OCI-LY3 (cell line): ENCODE results near the gene CYP20A1.

ENCODE experiments used
- H2AFZ ChIP-seq: fragments of 200-600, 300-600 bp; shearing (Covaris generic); 2 replicates; pipeline ENCODE4 v1.6.0; 2014; ENCODE audit warnings: antibody characterized with exemption, low read depth, low read length
- H3K27ac ChIP-seq: fragments of 200-600, 300-600 bp; sonication (generic); 2 replicates; pipeline ENCODE4 v1.5.1; 2014; ENCODE audit warnings: mild to moderate bottlenecking, low read length, moderate library complexity, mixed read lengths
- H3K27me3 ChIP-seq: fragments of 200-600, 300-600 bp; sonication (generic); 2 replicates; pipeline ENCODE4 v1.6.1; 2014; ENCODE audit warnings: low read depth, low read length, mixed read lengths
- H3K36me3 ChIP-seq: fragments of 200-600, 300-600 bp; sonication (generic); replicated peaks from 2 replicates; pipeline ENCODE3; 2014; ENCODE audit warnings: low read depth, low read length, mixed read lengths
- H3K4me1 ChIP-seq: fragments of 300-600, 200-600 bp; sonication (generic); 2 replicates; pipeline ENCODE4 v1.6.1; 2014; ENCODE audit warnings: low read length, mixed read lengths
- H3K4me2 ChIP-seq: fragments of 200-600, 300-600 bp; sonication (generic); 2 replicates; pipeline ENCODE4 v1.6.1; 2014; ENCODE audit warnings: low read length, mixed read lengths
- H3K4me3 ChIP-seq: fragments of 300-600, 200-600 bp; sonication (generic); 2 replicates; pipeline ENCODE4 v1.5.1; 2014; ENCODE audit warnings: antibody characterized with exemption, mild to moderate bottlenecking, low read length, moderate library complexity
- H3K79me2 ChIP-seq: fragments of 300-600, 200-600 bp; shearing (Covaris generic); 2 replicates; pipeline ENCODE4 v1.6.1; 2014; ENCODE audit warnings: mild to moderate bottlenecking, low read length, mixed read lengths
- H3K9ac ChIP-seq: fragments of 300-600, 200-600 bp; shearing (Covaris generic); 2 replicates; pipeline ENCODE4 v1.6.0; 2014; ENCODE audit warnings: mild to moderate bottlenecking, low read length, moderate library complexity
- H3K9me3 ChIP-seq: fragments of 200-600, 300-600 bp; shearing (Covaris generic); 2 replicates; pipeline ENCODE4 v1.6.1; 2014; ENCODE audit warnings: low read length, mixed read lengths; ENCODE audit not compliant: insufficient read depth
- H4K20me1 ChIP-seq: fragments of 200-600, 300-600 bp; sonication (generic); 2 replicates; pipeline ENCODE4 v1.6.1; 2016; ENCODE audit warnings: low read length, mixed read lengths; ENCODE audit not compliant: insufficient read depth
- EZH2phosphoT487 ChIP-seq: fragments of 200-600 bp; shearing (Covaris generic); IDR thresholded peaks from 2 replicates; pipeline ENCODE4 v1.6.1; 2018; ENCODE audit warnings: antibody characterized with exemption, mixed run types, low read depth
- TF ChIP-seq, protein P1 (sequence below): fragments of 200-600, 300-600 bp; sonication (generic); IDR thresholded peaks from 2 replicates; pipeline ENCODE4 v1.5.1; 2014; ENCODE audit warnings: antibody characterized with exemption, low read length, low read depth

Gene CYP20A1

DNA sequence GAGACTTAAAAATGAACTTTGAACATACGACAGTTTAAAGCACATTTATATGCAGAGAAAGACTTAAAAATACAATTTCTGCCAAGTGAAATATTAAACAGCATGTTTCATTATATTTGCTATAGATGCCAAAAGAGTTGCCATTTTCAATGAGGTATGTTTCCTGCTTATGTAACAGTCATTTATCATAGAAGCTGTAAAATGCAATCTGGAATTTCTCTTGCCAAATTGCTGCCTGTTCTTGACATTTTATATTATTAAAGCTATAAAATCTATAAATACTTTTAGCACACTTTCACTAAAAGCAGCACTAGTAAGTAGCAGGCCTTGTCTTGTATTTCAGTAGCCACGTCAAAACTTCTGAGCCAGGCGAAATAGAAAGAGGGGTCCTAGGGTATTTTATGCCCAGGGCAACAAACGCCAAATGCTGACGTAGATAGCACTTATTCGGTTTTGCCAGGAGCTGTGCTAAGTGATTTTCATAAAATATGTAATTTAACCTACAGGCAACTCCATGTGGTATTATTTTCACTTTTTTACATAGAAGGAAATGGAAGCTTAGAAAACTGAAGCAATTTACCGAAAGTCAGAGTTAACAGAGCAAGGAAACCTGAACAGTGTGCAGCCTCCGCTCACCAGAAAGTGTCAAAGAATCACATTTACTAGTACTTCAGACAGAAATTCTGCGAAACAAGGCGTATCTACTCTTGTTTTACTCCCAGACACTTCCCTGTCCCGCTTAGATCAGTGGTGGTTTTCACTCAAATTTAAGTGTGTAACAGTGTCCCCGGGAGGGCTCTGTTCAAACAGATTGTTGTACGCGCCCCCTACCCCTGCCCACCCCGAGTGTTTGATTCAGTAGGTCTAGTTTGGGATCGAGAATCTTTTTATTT, 1.2 kb upstream of the CYP20A1 start:
- Histone ChIP-seq H3K4me1 (peaks cover 14% of the 10 kb centered on the region), H2AFZ (peak overlapping the region; percentile 77), H4K20me1 (no peaks in the 10 kb centered on the region), H3K4me2 (peak overlapping the region; percentile 85), H3K27me3 (no peaks in the 10 kb centered on the region), H3K36me3 (no peaks in the 10 kb centered on the region), H3K9me3 (no peaks in the 10 kb centered on the region), H3K27ac (peak overlapping the region; percentile 5; the same call in 1 of the 2 replicates), H3K79me2 (peaks cover 29% of the 10 kb centered on the region), H3K4me3 (peak overlapping the region; percentile 86), H3K9ac (peak overlapping the region; percentile 93)
- TF ChIP-seq, protein P1, sequence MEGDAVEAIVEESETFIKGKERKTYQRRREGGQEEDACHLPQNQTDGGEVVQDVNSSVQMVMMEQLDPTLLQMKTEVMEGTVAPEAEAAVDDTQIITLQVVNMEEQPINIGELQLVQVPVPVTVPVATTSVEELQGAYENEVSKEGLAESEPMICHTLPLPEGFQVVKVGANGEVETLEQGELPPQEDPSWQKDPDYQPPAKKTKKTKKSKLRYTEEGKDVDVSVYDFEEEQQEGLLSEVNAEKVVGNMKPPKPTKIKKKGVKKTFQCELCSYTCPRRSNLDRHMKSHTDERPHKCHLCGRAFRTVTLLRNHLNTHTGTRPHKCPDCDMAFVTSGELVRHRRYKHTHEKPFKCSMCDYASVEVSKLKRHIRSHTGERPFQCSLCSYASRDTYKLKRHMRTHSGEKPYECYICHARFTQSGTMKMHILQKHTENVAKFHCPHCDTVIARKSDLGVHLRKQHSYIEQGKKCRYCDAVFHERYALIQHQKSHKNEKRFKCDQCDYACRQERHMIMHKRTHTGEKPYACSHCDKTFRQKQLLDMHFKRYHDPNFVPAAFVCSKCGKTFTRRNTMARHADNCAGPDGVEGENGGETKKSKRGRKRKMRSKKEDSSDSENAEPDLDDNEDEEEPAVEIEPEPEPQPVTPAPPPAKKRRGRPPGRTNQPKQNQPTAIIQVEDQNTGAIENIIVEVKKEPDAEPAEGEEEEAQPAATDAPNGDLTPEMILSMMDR = no peak

DNA sequence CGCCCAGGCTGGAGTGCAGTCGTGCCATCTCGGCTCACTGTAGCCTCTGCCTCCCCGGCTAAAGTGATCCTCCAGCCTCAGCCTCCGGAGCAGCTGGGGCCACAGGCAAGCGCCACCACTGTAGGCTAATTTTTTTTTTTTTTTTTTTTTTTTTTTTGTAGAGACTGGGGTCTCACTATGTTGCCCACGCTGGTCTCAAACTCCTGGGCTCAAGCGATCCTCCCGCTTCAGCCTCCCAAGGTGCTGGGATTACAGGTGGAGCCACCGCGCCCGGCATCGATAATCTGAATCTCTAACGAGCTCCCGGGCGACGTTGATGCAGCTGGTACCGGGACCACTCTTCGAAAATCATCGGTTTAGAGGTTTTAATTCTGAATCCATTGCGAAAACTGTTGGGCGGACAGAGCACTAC, 520 bp upstream of the CYP20A1 start:
- Histone ChIP-seq H3K4me1 (peaks cover 14% of the 10 kb centered on the region), H3K4me2 (peak overlapping the region; percentile 85), H3K79me2 (peaks cover 34% of the 10 kb centered on the region), H3K27me3 (no peaks in the 10 kb centered on the region), H3K9ac (peak overlapping the region; percentile 93), H3K36me3 (no peaks in the 10 kb centered on the region), H3K9me3 (no peaks in the 10 kb centered on the region), H2AFZ (peak overlapping the region; percentile 92), H4K20me1 (no peaks in the 10 kb centered on the region), H3K4me3 (peak overlapping the region; percentile 86), H3K27ac (peak overlapping the region; percentile 86)
- TF ChIP-seq EZH2phosphoT487 = no peak
- TF ChIP-seq, protein P1 = no peak

DNA sequence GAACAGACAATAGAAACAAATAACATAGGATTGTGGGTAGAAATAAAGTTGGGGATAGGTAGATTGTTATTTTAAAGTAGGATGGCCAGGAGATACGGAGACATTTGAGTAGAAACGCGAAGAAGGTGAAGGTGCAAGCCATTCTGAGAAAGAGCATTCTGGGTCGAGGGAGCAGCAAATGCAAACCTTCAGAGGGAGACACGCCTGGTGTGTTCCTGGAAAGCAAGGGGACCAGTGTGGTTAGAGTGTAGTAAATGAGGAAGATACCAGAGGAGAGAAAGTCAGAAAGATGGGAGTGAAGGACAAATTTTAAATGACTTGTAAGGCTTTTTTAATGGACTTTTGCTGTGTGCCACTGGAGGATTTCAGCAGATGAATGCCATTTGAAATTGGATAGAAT, 1.7 kb downstream of the CYP20A1 start:
- H4K20me1 ChIP-seq = no peaks in the 10 kb centered on the region
- no peak overlapping the region for H3K27ac ChIP-seq
- peaks cover 34% of the 10 kb centered on the region for H3K79me2 ChIP-seq
- no peak overlapping the region for H3K9ac ChIP-seq
- peak overlapping the region; percentile 70 for H3K4me2 ChIP-seq
- H3K27me3 ChIP-seq = no peaks in the 10 kb centered on the region
- no peak overlapping the region for H2AFZ ChIP-seq
- peak overlapping the region; percentile 86; the same call in 1 of the 2 replicates for H3K4me3 ChIP-seq
- peaks cover 14% of the 10 kb centered on the region for H3K4me1 ChIP-seq
- TF ChIP-seq, protein P1 = no peak
- no peak for TF ChIP-seq EZH2phosphoT487
- no peaks in the 10 kb centered on the region for H3K36me3 ChIP-seq
- no peaks in the 10 kb centered on the region for H3K9me3 ChIP-seq

DNA sequence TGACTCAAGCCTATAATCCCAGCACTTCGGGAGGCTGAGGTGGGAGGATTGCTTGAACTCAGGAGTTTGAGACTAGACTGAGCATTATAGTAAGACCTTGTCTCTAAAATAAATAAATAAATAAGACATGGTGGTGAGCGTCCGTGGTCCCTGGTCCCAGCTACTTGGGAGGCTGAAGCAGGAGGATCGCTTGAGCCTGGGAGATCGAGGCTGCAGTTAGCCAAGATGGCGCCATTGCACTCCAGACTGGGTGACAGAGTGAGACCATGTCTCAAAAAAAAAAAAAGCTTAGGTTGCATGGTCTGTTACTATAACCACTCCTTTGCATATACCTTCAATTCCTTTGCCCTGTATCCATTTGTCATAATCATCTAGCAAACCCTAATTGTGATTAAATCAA, 3.7 kb downstream of the CYP20A1 start:
- H2AFZ ChIP-seq = no peak overlapping the region
- no peaks in the 10 kb centered on the region for H4K20me1 ChIP-seq
- no peaks in the 10 kb centered on the region for H3K27me3 ChIP-seq
- H3K4me1 ChIP-seq = peaks cover 15% of the 10 kb centered on the region
- peaks cover 34% of the 10 kb centered on the region for H3K79me2 ChIP-seq
- H3K36me3 ChIP-seq = peaks cover 7% of the 10 kb centered on the region
- H3K9ac ChIP-seq = no peak overlapping the region
- TF ChIP-seq, protein P1 = no peak
- no peak for TF ChIP-seq EZH2phosphoT487
- H3K27ac ChIP-seq = no peak overlapping the region
- H3K4me3 ChIP-seq = no peak overlapping the region
- no peak overlapping the region for H3K4me2 ChIP-seq
- H3K9me3 ChIP-seq = no peaks in the 10 kb centered on the region
